Epidermal melanocyte (primary cell): ENCODE results near the gene LAMTOR5.

Experiments used
- DNase-seq: peaks from one replicate; pipeline ENCODE4 v3.0.0; 2011; ENCODE audit warnings: low spot score; ENCODE audit not compliant: insufficient read length

LAMTOR5 gene

DNA sequence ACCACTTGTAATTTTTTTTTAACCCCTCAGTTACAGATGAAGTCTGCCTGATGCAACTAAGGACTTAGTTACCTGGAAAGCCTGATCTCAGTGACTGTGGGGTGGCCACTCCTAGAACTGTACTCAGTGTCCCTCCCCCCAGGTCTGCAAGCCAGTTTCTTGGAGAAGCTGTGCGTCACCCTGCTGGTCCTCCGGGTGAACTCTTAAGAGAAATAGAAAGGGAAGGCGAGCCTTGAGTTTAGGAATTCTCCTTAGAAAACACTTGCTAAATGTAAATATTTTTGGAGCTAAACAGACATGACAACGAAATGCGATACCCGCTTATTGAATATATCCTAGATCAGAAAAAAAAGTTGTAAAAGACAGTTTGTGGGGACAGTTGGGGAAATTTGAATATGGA lies 17.4 kb downstream of the LAMTOR5 start:
- no peak for DNase-seq

DNA sequence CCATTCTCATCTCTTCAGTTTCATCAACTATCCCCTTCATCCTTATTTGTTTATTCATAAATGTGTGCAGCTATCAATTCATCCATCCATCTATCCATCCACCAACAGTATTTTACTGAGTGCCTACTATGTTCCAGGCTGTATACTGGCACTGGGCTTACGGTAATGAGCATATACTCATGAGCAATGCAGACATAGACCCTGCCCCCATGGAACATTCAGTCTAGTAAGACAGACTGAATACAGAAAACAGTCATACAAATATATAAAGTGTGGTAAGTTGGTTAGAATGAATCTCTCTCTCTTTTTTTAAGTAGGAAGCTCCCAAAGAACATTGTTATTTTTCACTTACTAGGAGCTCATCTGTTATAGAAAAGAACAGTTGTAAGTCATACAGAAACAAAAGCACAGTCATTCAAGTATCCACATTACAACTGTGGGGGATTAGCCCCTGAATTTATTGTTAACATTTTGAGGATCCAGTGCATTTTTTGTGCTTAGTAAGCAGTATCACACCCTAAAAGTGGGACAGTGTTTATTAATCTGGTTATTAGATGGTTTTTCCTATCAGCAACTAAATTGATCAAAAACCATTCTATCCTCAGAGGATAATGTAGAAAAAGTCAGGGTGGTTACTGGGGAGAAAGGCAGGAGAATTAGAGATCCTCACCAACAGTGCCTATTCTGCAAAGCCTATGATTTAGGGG lies 20.3 kb downstream of the LAMTOR5 start:
- no peak for DNase-seq

DNA sequence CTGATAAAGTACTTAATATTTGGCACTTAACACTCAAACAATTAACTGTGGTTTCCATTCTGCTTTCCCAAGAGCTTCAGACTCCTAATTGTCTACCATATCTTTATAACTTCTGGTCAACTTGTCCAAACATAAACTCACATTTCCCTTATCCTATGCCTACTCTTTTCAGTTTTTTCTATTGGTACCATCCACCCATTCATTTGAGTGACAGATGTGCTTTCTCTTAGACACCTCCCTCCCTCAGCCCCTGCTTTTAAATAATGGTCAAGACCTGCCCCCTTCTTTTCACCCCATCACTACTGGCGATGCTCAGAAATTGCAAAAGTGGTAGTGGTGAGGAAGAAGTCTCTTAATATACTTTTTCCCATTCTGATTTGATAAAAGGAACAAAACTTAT lies 22.1 kb downstream of the LAMTOR5 start:
- DNase-seq: no peak

DNA sequence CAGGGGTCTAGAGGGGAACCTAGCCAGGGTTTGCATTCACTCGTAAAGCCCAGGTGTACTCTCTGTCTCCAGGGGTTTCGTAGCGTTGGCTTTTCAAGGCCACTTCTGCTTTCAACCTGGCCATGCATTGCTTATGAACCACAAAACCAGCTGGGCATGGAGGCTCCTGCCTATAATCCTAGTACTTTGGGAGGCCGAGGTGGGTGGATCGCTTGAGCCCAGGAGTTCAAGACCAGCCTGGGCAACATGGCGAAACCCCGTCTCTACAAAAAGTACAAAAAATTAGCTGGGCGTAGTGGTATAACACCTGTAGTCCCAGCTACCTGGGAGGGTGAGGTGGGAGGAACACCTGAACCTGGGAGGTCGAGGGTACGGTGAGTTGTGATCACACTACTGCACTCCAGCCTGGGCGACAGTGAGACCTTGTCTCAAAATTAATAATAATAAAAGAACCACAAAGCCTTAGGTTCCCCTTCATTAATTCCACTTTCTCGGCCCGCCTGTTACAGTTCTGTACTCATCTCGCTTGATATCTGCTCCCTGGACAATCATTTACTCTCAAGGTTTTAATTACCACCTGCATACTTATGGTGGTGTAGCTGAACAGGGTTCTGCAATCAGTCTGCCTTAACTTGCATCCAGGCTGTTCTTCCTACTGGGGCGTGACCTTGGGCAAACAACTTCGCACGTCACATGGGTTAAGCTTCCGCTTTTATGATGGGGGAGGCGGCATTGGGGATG lies 22.7 kb downstream of the LAMTOR5 start:
- no peak for DNase-seq

DNA sequence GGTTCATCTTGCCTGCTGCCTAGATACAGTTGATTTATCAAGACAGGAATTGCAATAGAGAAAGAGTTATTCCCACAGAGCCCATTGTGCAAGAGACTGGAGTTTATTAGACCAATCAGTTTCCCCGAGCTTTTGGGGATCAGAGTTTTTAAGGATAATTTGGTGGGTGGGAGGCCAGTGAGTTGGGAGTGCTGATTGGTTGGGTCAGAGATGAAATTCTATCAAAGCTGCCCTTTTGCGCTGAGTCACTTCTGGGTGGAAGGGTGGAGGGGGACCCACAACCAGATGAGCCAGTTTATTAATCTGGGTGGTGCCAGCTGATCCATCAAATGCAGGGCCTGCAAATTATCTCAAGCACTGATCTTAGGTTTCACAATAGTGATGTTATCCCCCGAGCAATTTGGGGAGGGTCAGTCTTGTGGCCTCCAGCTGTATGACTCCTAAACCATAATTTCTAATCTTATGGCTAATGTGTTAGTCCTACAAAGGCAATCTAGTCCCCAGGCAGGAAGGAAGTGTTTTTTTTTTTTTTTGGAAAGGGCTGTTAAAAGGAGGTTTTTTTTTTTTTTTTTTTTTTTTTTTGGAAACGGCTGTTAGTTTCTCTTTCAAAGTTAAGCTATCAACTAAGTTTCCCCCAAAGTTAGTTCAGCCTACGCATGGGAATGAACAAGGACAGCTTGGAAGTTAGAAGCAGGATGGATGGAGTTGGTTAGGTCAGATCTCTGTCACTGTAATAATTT lies 24.1 kb downstream of the LAMTOR5 start:
- DNase-seq: no peak

DNA sequence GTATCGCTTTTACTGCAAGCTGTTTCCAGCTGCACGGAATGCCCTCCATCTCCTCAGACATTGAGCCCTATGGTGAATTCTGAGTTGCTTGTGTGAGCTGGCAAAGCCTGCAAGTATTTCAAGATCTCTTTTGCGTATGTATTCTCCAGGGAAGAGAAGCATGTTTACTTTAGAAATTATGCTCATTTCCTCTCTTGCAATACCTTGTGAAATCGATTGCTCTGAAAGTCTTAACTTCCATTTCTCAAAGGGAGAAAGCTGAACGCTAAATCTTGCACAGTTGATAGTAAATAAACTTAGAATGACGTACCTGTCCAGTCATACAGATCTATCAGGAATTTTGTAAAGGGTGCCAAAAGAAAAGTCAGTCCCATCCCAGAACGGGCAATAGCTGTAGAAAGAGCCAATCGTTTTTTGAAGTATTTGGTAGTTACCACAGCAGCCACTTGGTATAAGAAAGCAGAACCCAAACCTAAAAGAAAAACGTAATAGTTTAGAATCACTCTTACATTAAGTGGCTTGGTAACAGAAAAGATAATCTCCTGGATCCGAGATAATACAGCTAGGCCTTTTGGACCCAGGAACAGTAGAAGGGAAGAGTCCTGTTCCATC lies 26.7 kb downstream of the LAMTOR5 start:
- no peak for DNase-seq

DNA sequence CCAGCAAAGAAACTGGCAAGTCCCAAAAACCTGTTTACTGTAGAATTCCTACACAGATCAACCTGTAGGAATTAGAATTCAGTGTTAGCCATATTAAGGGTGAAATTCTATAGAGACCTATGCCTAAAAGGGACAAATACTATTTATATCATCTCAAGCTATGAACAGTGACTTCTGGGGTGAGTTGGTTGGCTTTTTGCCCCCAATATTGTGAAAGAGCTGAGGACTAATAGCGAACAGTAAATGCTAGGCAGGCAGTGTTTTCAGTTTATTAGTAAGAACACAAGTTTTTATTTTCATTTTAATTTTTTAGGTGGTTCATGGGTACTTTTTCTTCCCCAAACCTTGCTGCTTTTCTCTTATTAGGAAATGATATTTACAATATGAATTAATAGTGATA lies 32.0 kb downstream of the LAMTOR5 start:
- DNase-seq: no peak

DNA sequence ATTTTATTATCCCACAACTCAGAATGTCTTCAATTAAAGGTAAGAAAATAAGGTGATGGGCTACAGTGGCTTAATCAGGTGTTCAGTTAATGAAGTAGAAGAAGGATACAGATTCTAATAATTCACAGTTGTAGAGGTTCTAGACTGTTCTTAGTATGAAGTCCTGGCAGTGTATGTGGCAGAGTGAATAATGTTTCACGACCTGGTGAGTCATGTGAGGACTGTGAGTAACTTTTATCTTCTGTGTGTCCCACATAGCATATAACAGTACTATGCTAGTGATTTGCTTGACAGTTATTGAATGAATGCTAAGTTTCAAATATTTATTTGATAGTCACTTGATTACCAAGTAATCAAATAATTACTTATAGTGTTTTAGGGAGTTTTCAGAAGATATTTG lies 36.7 kb downstream of the LAMTOR5 start:
- no peak for DNase-seq

DNA sequence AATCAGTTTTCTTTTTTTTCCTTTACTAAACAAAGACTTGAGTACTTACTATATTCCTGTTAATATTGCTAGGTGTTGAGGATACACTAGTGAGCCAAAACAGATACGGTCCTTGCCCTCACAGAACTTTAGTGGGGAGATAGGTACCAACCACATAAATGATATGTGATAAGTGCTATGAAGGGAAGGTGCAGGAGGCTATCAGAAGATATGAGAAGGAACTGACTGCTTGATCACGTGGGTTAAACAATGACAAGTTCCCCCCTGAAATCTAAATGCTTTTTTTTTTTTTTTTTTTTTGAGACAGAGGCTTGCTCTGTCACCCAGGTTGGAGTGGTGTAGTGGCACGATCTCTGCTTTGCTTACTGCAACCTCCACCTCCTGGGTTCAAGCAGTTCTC lies 43.3 kb downstream of the LAMTOR5 start:
- no peak for DNase-seq

DNA sequence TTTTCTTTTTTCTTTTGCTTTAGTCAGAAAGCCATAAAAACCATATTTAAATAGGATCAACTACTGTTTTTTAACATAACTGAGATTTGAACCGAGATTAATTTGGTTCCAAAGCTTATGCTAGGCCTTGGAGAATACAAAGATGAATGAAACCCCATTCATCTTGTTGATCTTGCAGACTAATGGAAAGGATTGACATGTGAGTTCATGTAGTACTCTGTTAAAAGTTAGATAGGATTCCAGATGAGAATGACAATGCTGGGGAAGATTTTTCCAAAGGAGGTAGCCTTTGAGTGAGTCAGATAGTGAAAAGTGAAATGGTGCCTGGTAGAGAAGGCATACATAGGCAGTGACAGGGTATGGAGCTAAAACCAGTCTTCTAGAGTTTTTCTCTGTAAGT lies 45.6 kb downstream of the LAMTOR5 start:
- peak; percentile 36 for DNase-seq

DNA sequence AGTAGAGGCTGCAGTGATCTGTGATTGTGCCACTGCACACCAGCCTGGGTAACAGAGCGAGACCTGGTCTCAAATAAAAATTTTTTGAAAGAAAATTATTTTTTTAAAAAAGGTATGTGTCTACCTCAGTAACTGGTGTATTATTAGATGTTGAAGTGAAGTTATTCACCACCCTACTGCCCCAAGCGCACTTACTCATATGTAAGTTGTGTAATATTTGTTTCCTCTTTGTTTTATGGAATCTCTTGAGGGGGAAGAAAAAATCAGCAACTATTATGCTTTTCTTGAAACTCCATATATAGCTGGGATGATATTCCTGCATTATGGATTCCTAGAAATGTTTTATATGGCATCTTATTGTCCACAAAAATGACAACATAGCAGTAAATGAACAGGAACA lies 47.1 kb downstream of the LAMTOR5 start:
- DNase-seq: no peak

DNA sequence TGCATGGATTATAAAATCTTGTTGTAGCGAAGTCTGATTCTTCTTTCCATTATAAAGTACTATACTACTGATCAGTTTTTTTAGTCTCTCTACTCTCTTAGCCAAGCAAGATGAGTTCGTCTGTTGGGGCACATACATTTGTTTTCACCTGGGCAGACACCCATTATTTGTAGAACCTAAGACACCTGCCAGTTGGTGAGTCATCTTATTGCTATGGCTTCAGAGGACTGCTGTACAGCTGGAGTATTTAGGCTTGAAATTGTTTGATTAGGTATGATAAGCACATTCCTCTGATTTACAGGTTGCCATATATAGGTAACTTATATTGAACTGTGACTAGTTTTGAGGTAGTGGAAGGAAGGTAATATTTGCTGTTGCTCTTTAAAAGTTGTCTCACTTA lies 51.1 kb downstream of the LAMTOR5 start:
- DNase-seq: no peak

DNA sequence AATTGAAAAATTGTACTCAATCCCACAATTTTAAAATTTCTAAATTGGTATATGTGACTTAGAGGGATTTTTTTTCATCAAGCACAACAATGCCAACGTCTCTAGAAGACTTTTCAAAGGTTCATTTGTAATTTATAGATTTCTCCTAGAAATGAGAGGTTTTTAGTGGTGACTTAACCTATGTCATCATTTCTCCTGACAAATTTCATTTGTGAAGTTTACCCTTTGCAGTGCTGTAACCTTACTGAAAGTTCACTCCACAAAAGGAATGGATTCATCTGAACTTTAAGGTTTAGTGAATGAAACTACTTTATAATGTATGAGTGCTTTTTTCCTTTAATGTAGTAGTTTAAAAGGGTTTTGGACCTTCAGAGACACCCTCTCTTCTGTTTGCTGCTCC lies 52.2 kb downstream of the LAMTOR5 start:
- no peak for DNase-seq
